KG1 (cell line): Measurements from ENCODE around the gene WRNIP1.

Experiments
- DNase-seq: peaks from one replicate; lab custom pipeline; 2025; lab: John Stamatoyannopoulos, UW

WRNIP1 gene

DNA sequence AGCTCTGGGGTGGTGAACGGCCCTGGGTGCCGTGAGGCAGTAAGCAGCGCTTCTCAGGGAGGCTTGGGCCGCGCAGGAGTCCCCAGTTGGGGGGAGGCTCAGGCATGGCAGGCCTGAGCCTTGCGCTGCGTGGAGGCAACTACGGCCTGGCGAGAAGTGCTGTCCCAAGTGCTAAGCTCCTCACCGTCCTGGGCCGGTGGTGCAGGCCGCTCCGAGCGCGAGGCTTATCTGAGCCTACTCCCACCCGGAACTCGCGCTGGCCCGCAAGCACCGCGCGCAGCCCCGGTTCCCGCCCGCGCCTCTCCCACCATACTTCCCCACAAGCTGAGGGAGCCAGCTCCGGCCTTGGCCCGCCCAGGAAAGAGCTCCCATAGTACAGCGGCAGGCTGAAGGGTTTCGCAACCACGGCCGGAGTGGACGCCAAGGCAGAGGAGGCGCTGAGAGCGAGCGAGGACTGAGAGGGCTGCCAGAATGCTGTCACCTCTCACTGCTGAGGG lies 1.8 kb upstream of the WRNIP1 start:
- DNase-seq = no peak

DNA sequence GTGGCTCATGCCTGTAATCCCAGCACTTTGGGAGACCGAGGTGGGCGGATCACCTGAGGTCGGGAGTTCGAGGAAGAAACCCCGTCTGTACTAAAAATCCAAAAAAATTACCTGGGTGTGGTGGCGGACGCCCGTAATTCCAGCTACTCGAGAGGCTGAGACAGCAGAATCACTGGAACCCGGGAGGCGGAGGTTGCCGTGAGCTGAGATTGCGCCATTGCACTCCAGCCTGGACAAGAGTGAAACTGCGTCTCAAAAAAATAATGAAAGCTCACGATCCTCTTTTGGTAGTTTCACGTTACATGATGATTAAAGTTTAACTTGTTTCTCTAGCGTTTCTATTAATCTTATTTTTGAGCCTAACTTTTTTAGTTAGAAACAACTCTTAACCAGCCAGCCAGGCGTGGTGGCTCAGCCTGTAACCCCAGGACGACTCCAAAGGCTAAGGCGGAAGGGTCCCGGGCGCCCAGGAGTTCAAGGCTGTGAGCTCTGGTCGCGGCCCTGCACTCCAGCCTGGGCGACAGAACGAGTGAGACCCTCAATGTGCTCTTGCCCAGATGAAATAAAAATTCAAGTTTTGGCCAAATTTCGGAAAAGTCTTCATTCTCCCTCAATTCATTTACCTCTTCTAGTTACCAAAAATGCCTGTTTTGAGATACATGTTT lies 1.2 kb upstream of the WRNIP1 start:
- DNase-seq = no peak

GRCh38 chr6:2764610-2765165 lies 505 bp upstream of the WRNIP1 start:
- DNase-seq = peak; percentile 63

GRCh38 chr6:2765896-2766766 lies 938 bp downstream of the WRNIP1 start:
- no peak for DNase-seq

GRCh38 chr6:2766767-2767656 lies 1.8 kb downstream of the WRNIP1 start:
- DNase-seq = no peak

- DNase-seq = no peak
Observed at GRCh38 chr6:2767657-2768524, 2.7 kb downstream of the WRNIP1 start.

DNA sequence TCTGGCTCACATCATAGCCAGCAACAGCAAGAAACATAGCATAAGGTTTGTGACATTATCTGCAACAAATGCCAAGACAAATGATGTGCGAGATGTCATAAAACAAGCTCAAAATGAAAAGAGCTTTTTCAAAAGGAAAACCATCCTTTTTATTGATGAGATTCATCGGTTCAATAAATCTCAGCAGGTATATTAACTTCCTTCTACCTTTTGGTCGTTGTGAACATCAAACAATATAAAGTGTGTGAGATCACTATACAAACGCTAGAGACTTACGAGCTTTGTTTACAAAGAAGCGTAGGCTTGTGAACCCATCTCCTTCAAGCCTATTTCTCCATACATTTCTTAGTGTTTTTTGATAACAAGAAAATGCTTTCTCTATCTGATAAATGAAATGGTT lies 3.5 kb downstream of the WRNIP1 start:
- no peak for DNase-seq

DNA sequence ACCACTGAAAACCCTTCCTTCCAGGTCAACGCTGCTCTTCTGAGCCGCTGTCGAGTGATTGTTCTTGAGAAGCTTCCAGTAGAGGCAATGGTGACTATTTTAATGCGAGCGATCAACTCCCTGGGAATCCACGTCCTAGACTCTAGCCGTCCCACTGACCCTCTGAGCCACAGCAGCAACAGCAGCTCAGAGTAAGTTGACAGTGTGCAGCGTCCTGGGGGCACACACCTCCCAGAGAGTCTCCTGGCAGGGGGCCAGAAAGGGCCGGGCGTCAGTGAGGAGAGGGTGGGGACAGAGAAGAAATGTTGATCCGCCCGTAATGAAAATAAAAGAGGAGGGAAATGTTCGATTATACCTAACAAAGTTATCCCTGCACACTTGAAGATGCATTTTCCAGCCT lies 5.0 kb downstream of the WRNIP1 start:
- no peak for DNase-seq

DNA sequence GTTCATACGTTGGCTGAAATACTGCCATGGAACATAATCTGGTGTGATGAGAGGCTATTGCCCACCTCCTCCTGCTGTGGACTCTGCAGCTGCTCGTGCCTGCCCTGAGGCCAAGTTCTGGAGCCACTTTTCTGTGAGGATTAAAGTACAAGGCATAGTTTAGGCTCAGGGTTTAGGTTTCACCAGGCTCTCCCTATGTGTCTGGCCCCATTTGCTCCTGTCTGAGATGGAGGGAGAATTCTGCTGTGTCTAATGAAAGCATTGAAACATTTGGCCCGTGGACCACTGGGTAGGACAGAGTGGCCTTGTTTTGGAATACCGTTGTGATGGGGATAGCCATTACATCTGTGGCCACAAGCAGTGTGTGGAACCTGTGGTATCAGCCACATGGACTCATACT lies 5.9 kb downstream of the WRNIP1 start:
- DNase-seq = no peak

DNA sequence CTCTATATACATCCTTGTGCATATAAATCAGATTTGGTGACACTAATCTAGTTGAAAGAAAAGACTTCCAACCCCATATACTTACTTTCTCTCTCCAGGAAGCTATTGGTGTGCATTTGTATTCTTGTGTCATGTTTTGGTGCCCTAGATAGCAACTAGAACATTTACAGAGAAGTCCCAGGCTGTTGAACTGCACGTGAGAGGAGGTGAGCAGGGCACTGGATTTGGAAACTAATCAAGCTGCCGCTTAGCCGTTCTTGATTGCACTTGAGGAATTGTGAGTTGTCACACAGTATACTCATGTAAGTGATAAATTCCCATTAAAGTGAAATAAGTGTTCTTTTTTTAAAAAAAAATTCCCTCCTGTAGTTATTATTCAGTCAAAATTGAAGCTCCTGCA lies 7.6 kb downstream of the WRNIP1 start:
- no peak for DNase-seq

DNA sequence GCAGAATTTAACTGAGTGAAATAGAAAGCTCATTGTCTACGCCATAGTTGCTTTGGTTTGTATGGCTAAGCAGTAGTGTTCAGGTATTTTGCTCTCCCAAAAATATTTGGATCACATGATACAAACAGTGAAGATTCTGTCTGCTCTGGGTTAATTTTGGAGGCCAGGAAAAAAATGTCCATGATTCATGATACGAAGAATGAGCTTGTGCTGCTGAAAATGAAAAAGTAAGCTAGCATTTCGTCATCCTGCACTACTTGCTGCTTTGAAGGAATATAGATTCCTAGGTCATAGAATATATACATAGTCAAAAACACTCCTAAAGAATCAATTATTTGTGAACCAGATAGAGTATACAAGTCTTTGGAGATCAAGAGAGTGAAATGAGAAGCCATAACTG lies 8.3 kb downstream of the WRNIP1 start:
- no peak for DNase-seq

GRCh38 chr6:2775003-2775402 lies 9.8 kb downstream of the WRNIP1 start:
- no peak for DNase-seq

DNA sequence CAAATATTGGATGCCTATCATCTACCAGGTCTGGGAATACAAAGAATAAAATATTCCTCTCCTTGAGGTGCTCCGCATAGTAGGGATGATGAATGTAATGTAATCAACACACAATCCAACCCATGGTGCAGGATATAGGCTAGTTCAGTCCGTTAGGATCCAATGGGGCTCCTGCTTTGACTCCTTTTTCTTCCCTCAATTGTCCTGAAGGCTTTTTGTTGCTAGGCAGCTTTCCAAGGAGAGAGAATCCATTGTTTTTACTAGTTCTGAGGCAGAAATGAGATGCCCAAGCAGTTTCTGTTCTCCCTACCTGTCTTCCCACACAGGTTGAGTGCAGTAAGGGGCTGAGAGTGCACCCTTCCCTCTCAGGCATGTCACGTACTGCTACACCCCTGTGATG lies 12.1 kb downstream of the WRNIP1 start:
- DNase-seq = no peak

- DNase-seq = no peak
Observed at GRCh38 chr6:2780102-2780737, 15.0 kb downstream of the WRNIP1 start.

DNA sequence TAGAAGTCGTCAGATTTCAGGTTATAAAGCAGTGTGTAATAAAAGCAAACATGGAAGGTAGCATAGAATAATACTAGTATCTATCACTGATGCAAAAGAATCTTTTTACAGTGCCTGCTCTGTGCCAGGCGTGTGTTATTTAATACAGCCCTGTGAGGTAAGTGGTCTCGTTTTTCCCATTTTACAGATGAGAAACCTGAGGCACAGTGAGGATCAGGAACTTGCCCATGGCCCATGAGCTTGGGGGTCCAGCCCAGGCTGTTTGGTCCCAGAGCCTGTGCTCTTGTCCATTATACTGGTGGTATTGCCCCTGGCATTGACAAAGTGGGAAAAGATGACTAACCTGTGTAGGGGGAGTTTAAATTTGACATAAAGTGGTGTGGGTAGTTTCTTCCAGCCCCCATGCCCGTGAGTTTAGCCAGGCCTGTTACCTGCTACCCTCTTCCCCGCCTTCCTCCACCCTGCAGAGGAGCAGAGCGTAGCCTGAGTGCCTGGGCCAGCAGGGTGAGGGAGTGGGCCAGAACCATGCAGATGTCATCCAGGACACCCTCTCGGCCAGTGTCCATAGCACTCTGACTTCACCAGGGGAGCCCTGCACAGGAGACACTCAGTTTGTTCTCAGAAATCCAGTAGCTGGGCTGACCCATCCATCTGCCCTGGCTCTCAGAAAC lies 16.6 kb downstream of the WRNIP1 start:
- no peak for DNase-seq

GRCh38 chr6:2782356-2782708 lies 17.1 kb downstream of the WRNIP1 start:
- no peak for DNase-seq

DNA sequence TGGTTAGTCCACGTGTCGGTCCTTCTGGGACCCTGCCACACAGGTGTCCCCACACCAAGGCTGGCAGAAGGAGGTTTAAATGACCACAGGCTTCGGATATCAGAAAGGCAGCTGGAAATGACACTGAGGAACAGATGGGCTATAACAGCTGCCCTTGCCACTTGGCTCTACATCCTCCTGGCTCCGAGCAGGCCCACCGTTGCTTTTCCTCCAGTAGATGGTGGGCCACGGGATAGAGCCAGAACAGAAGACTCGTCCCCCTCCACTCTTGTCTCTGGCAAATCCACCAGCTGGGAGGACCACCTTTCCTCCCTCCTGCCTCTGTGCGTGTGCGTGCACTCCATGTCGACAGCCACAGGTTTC lies 17.6 kb downstream of the WRNIP1 start:
- DNase-seq = no peak

- no peak for DNase-seq
Observed at GRCh38 chr6:2783188-2783963, 18.2 kb downstream of the WRNIP1 start.

DNA sequence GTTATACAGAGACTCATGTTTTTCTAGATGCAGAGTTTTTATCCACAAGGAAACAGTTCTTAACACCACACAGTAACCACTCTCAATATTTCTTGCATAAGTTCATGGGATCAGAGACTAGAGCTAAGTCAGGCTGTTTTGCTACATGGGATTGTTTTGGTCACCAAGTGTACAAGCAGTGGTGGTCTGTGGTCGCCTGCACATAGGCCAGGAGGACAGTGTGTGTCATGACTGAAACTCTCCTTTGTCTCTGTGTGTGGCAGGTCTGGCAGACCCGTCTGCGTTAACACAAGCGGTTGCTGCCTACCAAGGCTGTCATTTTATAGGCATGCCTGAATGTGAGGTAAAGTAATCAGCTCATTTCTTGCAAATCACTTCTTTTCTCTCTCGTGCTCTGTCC lies 18.9 kb downstream of the WRNIP1 start:
- DNase-seq = no peak
